PFSK-1 (cell line): Measurements from ENCODE around the gene MLYCD.

Experiments
- FOXP2 ChIP-seq: optimal IDR thresholded peaks from 2 replicates; pipeline ENCODE3; 2011; ENCODE audit warnings: borderline replicate concordance, control low read depth, inconsistent platforms; ENCODE audit not compliant: insufficient read depth; ENCODE audit errors: extremely low read length, extremely low read depth
- POLR2AphosphoS5 ChIP-seq: IDR thresholded peaks from 2 replicates; pipeline ENCODE4 v1.6.1; 2012; ENCODE audit warnings: low read depth, mild to moderate bottlenecking, control low read depth, low read length, moderate library complexity
- SIN3A ChIP-seq: IDR thresholded peaks from 2 replicates; pipeline ENCODE4 v1.6.1; 2012; ENCODE audit warnings: mild to moderate bottlenecking, low read length, moderate library complexity, borderline replicate concordance; ENCODE audit not compliant: insufficient read depth
- TAF1 ChIP-seq: IDR thresholded peaks from 2 replicates; pipeline ENCODE4 v1.6.1; 2012; ENCODE audit warnings: low read length, control low read depth, borderline replicate concordance; ENCODE audit not compliant: insufficient read depth
- TF ChIP-seq, protein P1 (sequence below), 2 experiments: IDR thresholded peaks; 2 replicates each; pipeline versions ENCODE4 v1.6.1 to v1.8.0; 2011 to 2012; ENCODE audit warnings: low read depth in 2 of 2, low read length in 2 of 2, control low read depth in 1 of 2, inconsistent platforms in 1 of 2, mild to moderate bottlenecking in 1 of 2, moderate library complexity in 1 of 2; ENCODE audit not compliant: insufficient read depth in 1 of 2

Gene MLYCD

DNA sequence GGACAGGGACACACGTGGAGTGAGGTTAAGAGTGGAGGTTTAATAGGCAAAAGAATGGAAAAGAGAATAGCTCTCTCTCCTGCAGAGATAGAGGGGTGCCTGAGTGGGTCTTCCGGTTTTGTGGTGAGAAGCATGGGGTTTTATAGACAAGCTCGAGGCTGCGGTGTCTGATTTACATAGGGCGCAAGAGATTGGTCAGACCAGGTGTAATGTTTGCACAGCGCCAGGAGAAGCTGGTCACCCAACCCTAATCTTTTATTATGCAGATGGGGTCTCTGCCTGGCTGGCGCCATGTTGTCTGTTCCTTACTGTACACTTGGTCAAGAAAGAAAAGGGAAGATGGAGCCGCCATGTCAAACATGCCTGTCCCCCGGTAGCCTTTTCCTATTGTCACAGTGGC is 44.5 kb upstream of the MLYCD start:
- TF ChIP-seq, protein P1, sequence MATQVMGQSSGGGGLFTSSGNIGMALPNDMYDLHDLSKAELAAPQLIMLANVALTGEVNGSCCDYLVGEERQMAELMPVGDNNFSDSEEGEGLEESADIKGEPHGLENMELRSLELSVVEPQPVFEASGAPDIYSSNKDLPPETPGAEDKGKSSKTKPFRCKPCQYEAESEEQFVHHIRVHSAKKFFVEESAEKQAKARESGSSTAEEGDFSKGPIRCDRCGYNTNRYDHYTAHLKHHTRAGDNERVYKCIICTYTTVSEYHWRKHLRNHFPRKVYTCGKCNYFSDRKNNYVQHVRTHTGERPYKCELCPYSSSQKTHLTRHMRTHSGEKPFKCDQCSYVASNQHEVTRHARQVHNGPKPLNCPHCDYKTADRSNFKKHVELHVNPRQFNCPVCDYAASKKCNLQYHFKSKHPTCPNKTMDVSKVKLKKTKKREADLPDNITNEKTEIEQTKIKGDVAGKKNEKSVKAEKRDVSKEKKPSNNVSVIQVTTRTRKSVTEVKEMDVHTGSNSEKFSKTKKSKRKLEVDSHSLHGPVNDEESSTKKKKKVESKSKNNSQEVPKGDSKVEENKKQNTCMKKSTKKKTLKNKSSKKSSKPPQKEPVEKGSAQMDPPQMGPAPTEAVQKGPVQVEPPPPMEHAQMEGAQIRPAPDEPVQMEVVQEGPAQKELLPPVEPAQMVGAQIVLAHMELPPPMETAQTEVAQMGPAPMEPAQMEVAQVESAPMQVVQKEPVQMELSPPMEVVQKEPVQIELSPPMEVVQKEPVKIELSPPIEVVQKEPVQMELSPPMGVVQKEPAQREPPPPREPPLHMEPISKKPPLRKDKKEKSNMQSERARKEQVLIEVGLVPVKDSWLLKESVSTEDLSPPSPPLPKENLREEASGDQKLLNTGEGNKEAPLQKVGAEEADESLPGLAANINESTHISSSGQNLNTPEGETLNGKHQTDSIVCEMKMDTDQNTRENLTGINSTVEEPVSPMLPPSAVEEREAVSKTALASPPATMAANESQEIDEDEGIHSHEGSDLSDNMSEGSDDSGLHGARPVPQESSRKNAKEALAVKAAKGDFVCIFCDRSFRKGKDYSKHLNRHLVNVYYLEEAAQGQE (IDR thresholded peaks at IDR 0.05; ENCODE audit: insufficient read depth in 1 of 2, low read depth in 2 of 2, low read length in 2 of 2): no peak
- no peak for TF ChIP-seq SIN3A
- no peak for TF ChIP-seq TAF1
- no peak for TF ChIP-seq FOXP2
- TF ChIP-seq POLR2AphosphoS5: no peak

- no peak for TF ChIP-seq SIN3A
- TF ChIP-seq, protein P1 (IDR thresholded peaks at IDR 0.05; ENCODE audit: insufficient read depth in 1 of 2, low read depth in 2 of 2, low read length in 2 of 2): no peak
- TF ChIP-seq POLR2AphosphoS5: no peak
- no peak for TF ChIP-seq FOXP2
- TF ChIP-seq TAF1: no peak
Measured at GRCh38 chr16:83856792-83857191, 42.1 kb upstream of the MLYCD start.

- no peak for TF ChIP-seq FOXP2
- no peak for TF ChIP-seq TAF1
- TF ChIP-seq, protein P1 (IDR thresholded peaks at IDR 0.05; ENCODE audit: insufficient read depth in 1 of 2, low read depth in 2 of 2, low read length in 2 of 2): no peak
- no peak for TF ChIP-seq POLR2AphosphoS5
- no peak for TF ChIP-seq SIN3A
Measured at GRCh38 chr16:83859265-83859664, 39.6 kb upstream of the MLYCD start.

- TF ChIP-seq SIN3A (no peak), TAF1 (no peak), POLR2AphosphoS5 (no peak), FOXP2 (no peak)
- TF ChIP-seq, protein P1 (IDR thresholded peaks at IDR 0.05; ENCODE audit: insufficient read depth in 1 of 2, low read depth in 2 of 2, low read length in 2 of 2): no peak
Measured at GRCh38 chr16:83862661-83863060, 36.3 kb upstream of the MLYCD start.

DNA sequence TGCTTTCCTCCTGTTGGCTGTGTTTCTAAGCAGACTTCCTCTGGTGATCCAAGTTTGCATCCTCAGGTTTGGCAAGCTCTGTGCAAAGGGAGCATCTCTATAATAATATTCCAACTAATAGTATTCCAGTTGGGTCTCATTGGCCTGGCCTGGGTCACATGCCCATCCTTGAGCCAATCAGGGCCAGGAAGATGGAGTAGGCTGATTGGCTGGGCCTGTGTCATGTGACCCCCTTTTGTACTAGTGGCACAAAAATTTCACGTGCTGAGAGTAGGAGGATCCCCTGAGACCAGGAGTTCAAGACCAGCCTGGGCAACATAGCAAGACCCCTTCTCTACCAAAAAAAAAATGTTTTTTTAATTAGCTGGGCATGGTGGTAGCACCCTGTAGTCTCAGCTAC is 35.2 kb upstream of the MLYCD start:
- no peak for TF ChIP-seq SIN3A
- TF ChIP-seq, protein P1 (IDR thresholded peaks at IDR 0.05; ENCODE audit: insufficient read depth in 1 of 2, low read depth in 2 of 2, low read length in 2 of 2): no peak
- no peak for TF ChIP-seq POLR2AphosphoS5
- TF ChIP-seq TAF1: no peak
- no peak for TF ChIP-seq FOXP2
